Stimulated activated CD4-positive, alpha-beta T cell treated with anti-CD3 and anti-CD28 coated beads, TNF-alpha, amount 100 ng/mL, for 24 hours (primary cell): ENCODE measurements around the gene IL4R.

Experiments
- DNase-seq, 3 experiments: peaks; one replicate each; pipeline ENCODE4 v3.0.0-alpha.2; 2020; ENCODE audit warnings: low read depth in 3 of 3

The IL4R gene

DNA sequence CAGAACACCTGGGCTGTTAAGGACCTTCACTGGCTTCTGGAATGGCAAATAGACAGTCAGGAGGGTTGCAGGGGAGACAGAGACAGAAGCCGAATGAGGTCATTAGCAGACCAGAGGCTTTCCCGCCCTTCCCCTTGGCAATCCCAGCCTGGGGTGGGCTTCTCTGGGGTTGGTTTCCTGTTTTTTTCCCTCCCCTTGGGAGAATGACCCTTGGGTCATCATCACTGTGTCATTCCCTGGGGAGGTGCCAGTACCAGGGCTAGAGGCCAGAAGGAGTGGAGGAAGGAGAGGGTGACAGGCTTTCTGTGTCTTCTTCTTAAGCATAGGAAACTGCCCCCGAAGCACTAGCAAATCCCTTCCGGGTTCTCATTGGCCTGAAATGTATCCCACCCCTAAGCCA lies 45.3 kb downstream of the IL4R start:
- no peak for DNase-seq

DNA sequence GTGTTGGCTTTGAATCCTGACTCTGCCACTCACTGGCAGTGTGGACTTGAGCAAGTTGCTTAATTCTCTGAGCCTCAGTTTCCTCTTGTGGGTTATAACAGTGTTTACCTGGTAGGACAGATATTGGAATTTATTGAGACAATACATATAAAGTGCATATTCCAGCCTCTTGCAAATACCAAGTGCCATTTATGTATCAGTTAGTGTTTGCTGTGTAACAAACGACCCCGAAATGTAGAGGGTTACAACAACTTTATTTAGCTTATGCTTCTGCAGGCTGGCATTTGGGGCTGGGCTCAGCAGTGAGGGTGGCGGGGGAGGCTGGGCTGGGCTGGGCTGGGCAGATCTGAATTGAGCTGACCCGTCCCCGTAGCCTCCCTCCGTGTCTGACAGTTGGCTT lies 45.8 kb downstream of the IL4R start:
- DNase-seq = no peak

DNA sequence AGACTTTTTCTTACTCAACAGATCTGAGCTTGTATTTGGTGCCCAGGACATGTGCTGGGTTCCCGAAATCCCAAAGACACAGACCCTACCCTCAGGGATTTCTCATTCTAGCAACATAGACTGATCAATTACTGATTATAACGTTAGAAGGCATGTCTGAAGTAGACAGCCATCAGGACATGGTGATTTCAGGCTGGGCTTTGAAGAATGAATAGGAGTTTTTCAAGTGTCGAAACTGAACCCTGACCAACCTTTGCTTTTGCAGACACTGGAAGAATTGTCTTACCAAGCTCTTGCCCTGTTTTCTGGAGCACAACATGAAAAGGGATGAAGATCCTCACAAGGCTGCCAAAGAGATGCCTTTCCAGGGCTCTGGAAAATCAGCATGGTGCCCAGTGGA lies 48.2 kb downstream of the IL4R start:
- DNase-seq = no peak

DNA sequence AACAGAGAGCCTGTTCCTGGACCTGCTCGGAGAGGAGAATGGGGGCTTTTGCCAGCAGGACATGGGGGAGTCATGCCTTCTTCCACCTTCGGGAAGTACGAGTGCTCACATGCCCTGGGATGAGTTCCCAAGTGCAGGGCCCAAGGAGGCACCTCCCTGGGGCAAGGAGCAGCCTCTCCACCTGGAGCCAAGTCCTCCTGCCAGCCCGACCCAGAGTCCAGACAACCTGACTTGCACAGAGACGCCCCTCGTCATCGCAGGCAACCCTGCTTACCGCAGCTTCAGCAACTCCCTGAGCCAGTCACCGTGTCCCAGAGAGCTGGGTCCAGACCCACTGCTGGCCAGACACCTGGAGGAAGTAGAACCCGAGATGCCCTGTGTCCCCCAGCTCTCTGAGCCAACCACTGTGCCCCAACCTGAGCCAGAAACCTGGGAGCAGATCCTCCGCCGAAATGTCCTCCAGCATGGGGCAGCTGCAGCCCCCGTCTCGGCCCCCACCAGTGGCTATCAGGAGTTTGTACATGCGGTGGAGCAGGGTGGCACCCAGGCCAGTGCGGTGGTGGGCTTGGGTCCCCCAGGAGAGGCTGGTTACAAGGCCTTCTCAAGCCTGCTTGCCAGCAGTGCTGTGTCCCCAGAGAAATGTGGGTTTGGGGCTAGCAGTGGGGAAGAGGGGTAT lies 48.9 kb downstream of the IL4R start:
- DNase-seq = no peak

DNA sequence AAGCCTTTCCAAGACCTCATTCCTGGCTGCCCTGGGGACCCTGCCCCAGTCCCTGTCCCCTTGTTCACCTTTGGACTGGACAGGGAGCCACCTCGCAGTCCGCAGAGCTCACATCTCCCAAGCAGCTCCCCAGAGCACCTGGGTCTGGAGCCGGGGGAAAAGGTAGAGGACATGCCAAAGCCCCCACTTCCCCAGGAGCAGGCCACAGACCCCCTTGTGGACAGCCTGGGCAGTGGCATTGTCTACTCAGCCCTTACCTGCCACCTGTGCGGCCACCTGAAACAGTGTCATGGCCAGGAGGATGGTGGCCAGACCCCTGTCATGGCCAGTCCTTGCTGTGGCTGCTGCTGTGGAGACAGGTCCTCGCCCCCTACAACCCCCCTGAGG lies 49.5 kb downstream of the IL4R start:
- no peak for DNase-seq

DNA sequence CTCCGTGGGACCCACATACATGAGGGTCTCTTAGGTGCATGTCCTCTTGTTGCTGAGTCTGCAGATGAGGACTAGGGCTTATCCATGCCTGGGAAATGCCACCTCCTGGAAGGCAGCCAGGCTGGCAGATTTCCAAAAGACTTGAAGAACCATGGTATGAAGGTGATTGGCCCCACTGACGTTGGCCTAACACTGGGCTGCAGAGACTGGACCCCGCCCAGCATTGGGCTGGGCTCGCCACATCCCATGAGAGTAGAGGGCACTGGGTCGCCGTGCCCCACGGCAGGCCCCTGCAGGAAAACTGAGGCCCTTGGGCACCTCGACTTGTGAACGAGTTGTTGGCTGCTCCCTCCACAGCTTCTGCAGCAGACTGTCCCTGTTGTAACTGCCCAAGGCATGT lies 50.0 kb downstream of the IL4R start:
- no peak for DNase-seq

DNA sequence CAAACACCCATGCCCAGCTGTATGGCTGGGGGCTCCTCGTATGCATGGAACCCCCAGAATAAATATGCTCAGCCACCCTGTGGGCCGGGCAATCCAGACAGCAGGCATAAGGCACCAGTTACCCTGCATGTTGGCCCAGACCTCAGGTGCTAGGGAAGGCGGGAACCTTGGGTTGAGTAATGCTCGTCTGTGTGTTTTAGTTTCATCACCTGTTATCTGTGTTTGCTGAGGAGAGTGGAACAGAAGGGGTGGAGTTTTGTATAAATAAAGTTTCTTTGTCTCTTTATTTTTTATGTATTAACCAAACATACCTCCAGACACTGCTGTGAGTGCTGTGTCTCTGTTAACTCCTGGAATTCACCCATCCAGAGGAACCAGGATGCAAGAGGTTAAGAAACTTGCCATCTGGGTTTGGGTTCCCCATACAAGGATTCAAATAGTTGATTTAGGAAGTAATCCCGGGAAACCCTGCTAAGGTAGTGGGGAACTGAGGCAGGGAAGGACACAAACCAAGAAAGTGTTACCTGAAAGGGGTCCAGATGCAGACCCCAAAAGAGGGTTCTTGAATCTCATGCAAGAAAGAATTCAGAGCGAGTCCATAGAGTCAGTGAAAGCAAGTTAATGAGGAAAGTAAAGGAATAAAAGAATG lies 50.8 kb downstream of the IL4R start:
- DNase-seq = no peak

DNA sequence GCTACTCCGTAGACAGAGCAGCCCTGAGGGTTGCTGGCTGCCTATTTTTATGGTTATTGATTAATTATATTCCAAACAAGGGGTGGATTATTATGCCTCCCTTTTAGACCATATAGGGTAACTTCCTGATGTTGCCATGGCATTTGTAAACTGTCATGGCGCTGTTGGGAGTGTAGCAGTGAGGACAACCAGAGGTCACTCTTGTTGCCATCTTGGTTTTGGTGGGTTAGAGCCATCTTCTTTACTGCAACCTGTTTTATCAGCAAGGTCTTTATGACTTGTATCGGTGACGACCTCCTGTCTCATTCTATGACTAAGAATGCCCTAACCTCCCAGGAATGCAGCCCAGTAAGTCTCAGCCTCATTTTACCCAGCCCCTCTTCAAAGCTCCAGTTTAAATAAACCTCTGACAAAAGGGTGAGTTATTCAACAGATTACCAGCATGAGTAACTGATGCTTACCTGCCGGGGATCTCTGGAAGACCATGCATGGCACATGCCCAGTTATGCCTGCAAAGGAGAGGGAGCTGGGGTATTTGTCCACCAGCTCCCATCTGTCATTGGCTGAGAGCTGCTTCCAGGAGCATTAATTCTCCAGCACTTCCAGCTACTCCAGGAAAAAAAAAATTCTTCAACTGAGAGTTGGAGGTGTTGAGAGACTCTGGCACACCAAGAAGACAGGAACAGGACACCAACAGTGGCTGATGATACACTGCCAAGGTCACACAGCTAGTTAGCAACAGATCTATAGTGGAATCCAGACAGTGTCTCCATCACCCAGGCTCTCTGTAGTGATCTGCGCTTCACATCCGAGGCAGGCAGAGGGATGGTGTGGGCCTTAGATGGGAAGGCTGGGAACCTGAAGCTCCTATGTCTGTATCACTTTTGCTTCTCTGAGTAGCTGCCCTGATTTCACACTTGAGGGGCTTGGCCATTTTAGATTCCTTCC lies 51.6 kb downstream of the IL4R start:
- DNase-seq = no peak

DNA sequence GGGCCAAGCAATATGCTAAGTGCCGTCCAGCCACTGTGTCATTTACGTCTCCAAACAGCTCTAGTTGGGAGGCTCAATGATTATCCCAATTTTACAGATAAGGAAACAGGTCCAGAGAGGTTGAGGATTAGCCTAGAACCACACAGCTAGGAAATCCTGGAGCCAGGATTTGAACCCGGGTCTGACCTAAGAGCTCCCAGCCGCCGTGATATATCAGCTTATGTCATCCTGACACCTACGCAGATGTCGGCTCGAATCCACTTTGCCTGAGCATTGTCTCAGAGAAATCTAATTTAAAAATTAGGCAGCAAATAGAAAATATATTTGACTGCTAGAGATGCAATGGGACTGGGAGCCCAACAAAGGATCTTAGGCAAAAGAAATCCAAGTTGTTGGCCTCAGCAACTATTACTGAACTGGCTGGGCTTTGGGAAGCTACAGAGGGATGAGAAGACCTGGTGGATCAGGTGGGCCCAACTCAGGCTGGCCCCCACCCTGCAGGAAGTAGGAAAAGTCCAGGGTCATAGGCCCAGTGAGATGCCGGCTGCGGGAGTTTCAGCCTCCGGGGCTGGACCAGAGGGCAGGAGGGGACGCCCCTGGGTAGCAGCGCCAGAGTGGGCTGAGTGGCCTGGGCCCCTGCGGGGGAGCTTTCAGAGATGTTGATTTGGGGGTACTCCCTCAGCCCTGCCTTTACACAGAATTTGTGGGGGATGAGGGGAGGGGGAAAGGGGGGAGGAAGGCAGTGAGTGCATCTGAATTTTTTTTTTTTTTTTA lies 53.1 kb downstream of the IL4R start:
- DNase-seq = peak in 1 of 3 experiments; percentile 46

DNA sequence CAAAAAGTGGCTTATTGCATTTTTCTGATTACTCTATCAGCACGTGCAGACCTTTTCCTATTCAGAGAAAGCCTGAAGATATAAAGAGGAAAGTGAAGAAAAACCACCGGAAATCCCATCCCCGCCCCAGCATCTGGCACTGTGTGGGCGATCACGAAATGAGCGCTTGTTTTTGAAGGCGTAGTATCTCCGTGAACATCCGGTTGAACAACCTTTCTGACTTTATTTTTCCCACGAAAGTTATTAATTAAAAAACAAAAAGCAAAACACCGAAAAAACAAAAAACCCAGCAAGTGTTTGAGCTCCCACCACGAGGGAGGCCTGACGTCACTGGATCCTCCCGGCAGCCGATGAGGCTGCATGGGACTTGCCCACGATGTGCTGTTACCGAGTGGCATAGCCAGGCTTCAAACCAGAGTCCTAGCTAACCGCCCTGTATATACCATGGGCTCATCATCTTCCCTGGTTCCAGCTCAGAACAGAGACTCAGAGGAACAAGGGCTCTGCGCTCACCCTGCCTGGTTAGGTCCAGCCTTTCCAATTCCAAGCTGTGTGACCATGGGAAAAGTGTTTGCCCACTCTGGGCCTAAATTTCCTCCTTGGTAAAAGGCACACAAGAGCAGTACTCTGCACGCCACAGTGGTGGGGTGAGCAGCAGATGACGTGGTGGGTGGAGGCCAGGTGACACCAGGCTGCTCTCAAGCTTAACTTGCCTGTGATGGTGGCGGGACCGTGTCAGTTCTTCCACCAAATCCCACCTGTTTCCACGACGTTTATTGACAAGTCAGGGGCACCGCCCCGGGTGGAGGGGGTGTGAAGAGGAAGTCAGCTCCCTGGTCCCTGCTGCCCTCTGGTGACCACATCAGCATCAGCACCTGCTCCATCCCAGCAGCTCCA lies 53.9 kb downstream of the IL4R start:
- peak; percentile 80 to 92 (median 88) for DNase-seq

DNA sequence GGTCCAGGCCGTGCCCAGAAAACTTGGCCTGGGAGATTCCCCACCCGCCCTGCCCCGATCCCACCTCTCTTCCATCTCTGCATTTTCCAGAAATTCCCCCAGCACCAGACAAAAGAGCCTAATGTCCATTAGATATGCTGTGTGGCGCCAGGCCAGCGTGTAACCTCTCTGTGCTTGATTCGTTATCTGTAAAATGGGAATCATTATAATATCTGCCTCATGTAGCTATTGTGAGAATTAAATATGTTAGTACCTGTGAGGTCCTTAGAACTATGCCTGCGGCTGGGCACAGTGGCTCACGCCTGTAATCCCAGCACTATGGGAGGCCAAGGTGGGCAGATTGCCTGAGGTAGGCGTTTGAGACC lies 54.6 kb downstream of the IL4R start:
- no peak for DNase-seq

DNA sequence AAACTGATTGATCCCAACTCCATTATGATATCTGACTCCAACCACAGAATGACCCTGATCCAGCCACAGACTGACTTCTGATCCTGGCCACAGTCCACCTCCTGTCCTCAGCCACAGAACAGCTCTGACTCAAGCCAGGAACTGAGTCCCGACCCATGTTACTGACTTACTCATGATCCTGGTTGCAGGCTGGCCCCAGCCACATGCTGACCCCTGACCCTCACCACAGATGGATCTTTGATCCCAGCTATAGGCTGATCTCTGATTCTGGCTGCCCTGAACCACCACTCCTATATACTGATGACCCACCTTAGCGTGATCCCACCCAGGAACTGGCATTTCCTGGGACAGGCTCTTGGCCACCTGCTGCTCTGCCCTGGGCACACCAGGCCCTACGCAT lies 56.0 kb downstream of the IL4R start:
- no peak for DNase-seq

DNA sequence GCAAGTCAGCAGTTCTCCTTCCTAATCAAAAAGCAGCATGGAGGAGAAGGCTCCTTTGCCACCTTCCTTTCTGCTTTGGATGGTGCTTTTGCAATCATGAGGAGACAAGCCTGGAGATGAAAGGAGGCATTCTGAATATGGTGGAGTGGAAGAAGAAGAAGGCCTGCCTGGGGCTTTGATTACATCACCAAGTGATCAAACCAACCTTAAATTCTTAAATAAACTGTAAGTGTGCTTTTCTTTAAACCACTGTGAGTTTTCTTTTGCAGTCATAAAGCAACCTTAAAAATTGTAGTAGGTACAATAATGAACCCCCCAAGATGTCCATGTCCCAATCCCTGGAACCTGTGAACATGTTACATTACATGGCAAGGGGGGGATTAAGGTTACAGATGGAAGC lies 56.5 kb downstream of the IL4R start:
- no peak for DNase-seq

DNA sequence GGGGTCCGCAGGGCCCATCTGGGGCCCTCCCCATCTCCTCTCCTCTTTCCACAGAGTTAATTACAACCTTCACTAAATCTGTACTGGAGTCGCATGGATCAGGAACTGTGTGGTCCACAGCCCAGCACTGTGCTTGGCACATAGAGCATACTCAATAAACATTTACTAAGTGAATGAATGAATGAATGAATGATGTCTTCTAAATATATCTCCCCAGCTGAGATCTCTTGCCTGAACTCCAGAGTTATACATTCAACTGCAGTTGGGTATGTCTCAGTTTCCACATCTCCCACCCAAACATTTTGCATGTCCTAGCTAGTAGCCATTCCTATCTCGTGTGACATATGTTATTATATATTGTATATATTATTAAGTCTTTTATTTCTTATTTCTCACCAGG lies 59.5 kb downstream of the IL4R start:
- DNase-seq = no peak

DNA sequence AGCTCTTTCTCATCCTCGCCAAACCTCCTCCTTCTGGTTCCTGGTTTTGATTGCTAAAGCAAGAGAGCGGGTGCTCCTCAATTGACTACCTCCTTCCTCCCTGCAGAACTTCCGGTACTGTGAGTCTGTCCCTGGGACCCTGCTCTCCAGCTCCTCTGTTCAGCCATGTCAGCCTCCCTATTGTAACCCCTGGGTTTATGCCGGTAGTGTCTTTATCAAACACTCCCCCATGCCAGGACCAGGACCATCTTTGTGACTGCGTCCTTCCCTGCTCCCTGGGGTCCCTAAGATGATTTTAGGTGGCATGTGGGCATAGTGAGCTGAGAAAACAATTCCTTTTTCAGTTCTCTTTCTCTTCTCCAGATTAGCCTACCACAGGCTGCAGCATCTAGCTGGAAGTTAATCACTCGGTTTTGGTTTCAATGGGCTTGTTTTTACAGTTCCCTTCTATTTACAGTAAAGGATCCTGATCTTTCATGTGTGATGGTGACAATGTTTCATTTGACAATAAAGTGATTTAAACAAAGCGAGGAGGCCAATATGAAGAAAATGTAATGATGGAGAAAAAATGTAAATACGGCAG lies 60.5 kb downstream of the IL4R start:
- no peak for DNase-seq

DNA sequence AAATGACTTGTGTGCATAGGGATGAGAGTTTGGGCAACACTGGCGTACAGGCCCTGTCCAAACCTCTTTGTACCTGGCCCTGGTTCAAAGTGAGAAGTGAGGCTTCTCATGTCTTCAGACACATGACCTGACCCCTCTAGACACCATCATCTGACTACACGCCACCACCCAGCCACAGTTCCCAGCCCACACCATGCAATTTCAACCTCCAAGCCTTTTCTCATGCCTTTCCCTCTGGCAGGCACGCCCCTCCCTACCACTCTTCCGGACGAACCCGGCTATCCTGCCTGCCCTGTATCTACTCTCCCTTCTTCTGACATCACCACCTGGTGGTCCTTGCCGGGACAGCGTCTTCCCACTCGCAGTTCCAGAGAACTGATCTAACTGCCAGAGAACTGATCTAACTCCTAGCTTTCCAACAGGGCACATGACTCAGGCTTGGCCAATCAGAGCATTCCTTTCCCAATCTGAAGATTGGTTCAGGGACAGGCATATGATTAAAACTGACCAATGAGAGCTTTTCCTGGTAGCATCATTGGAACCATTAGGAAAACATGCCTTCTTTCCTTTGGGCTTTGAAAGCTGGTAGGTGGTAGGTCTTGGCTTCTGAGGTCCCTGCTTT lies 61.1 kb downstream of the IL4R start:
- DNase-seq = peak in 1 of 3 experiments; percentile 71

DNA sequence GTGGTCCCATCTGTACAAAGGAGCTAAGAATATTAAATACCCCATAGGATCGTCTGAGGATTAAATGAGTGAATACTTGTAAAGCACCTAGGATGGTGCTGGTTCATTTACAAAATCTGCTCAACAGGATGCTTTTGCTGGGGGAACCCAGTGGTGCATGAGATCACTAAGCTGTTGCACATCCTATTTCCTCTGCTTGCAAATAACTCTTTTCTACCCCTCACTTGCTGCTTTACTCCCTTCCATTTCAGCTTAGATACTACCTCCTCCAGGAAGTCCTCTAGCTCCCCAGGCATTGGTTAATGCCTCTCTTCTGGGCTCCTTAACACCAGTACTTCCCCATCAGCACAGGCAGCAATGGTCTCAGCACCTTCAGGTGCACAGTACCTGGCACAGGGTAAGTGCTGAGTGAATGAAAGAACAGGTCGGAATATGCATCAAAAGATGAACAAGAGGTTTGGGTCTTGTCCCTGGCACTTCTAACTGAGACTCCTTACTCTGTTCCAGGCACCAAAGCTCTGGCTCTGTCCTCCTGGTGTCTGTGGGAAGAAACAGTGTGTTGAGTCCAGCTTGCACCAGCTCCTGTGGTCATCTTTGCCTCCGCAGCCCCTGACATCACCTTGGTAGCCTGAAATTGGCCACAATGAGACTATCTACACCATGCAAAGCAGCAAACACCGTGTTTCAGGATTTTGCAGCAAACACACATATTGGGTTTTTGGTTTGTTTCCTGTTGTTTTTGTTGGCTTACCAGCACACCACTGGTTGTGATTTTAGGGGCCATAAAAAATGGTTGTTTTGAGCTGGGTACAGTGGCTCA lies 64.1 kb downstream of the IL4R start:
- DNase-seq = no peak

DNA sequence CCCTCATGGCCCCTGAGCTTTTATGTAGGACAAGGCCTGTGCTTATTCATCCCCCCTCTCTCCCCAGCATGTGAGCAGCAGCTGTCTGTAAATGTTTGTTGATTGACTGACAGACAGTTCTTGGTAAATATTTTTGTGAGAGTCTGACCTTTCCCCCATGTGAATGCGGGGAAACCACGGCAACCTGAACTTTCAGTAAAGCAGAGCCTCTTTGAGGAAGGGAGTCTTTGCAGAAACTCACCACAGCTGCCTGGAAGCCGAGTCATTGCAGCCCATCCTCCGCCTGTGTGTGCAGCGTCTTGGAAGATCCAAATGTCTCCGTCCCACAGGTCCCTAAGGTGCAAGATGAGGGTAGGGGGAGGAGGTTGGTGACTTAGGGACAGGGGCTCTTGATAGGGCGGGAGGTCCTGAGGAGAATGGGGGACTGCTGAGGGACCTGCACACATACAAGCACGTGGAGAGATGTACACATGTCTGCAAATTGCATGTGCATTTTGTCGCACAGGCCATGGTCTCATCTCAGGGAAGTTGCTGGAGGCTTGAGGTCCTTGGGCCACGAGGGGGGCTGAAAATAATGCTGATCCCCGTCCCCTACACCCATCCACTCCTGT lies 65.2 kb downstream of the IL4R start:
- peak in 1 of 3 experiments; percentile 38 for DNase-seq

DNA sequence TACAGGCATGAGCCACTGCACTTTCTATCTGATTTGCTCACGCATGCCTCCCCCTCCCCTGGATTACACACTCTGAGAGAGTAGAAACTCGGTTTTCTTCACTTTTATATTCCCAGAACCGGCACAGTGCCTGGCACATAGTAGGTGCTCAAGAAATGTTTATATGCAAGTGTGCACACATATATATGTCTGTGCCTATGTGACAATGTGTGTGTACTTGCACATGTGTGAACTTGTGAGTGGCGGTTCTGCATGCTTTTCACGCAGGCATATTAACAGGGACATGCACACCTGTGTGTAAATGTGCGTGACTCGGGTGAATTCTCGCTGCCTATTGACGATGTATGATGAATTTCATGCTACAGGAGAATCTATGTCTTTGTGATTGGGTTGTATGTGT lies 66.1 kb downstream of the IL4R start:
- no peak for DNase-seq
